ENCODE measurements around the gene MORF4L1.

GRCh38 chr15:78937132-78937739 lies 64.5 kb downstream of the MORF4L1 start:
- no peak for TF ChIP-seq POLR2AphosphoS5 (IDR thresholded peaks at IDR 0.05; ENCODE audit: low read depth, low read length)
- TF ChIP-seq SIN3A (IDR thresholded peaks at IDR 0.05; ENCODE audit: borderline replicate concordance, insufficient read depth, low read length) = no peak
- no peak for TF ChIP-seq TAF1 (IDR thresholded peaks at IDR 0.05; ENCODE audit: borderline replicate concordance, insufficient read depth, low read length)
- TF ChIP-seq REST (IDR thresholded peaks at IDR 0.05; ENCODE audit: insufficient read depth in 1 of 2, low read depth in 2 of 2, low read length in 2 of 2) = no peak

All from PFSK-1 (cell line).